HG03097 (cell line): ENCODE data around the gene TMC2.
A peak's percentile ranks its signal among the peaks of the same experiment; 100 is the strongest.
"Not testable (repeated sequence)": the region's sequence is repeated elsewhere in the genome, so short reads cannot be mapped to it uniquely, and the experiment has no call there.

Source experiments
- ATAC-seq: cut with Tn5 transposase; IDR thresholded peaks from one replicate; pipeline ENCODE4 v1.9.1; 2021; ENCODE audit not compliant: unreplicated experiment, low FRiP score

Gene TMC2

GRCh38 chr20:2536560-2536986, at the start of gene TMC2:
TMC2 (plus strand) TSS chr20:2536573; CDS start chr20:2536622, 49 bp downstream.
- no peak for ATAC-seq

- ATAC-seq = not testable (repeated sequence)
Observed at GRCh38 chr20:2502808-2503384, 33.5 kb upstream of the TMC2 start.

GRCh38 chr20:2504803-2505202, 31.6 kb upstream of the TMC2 start:
- ATAC-seq = not testable (repeated sequence)

- ATAC-seq = not testable (repeated sequence)
Observed at GRCh38 chr20:2506426-2506825, 29.9 kb upstream of the TMC2 start.

- no peak for ATAC-seq
Observed at GRCh38 chr20:2507464-2507863, 28.9 kb upstream of the TMC2 start.

GRCh38 chr20:2507875-2508630, 28.3 kb upstream of the TMC2 start:
- ATAC-seq = peak; percentile 7

- ATAC-seq = peak; percentile 91
Observed at GRCh38 chr20:2508631-2509467, 27.5 kb upstream of the TMC2 start, which contains the start of gene ZNF343. ZNF343 (minus strand) TSS chr20:2508915; CDS start chr20:2493895, 15,020 bp downstream.

GRCh38 chr20:2509468-2509781, 26.9 kb upstream of the TMC2 start:
- ATAC-seq = no peak

GRCh38 chr20:2509794-2510193, 26.6 kb upstream of the TMC2 start:
- ATAC-seq = no peak

- no peak for ATAC-seq
Observed at GRCh38 chr20:2515203-2515602, 21.2 kb upstream of the TMC2 start.

- no peak for ATAC-seq
Observed at GRCh38 chr20:2516399-2516798, 20.0 kb upstream of the TMC2 start.

GRCh38 chr20:2518096-2518495, 18.3 kb upstream of the TMC2 start:
- no peak for ATAC-seq

GRCh38 chr20:2518558-2518957, 17.8 kb upstream of the TMC2 start:
- ATAC-seq = no peak

- no peak for ATAC-seq
Observed at GRCh38 chr20:2519115-2519809, 17.1 kb upstream of the TMC2 start.

GRCh38 chr20:2520617-2521016, 15.8 kb upstream of the TMC2 start:
- ATAC-seq = no peak

GRCh38 chr20:2521369-2522305, 14.7 kb upstream of the TMC2 start:
- no peak for ATAC-seq

GRCh38 chr20:2522826-2523429, 13.4 kb upstream of the TMC2 start:
- not testable (repeated sequence) for ATAC-seq

- ATAC-seq = peak; percentile 52
Observed at GRCh38 chr20:2523919-2524708, 12.3 kb upstream of the TMC2 start.
